GM21619 (cell line): Measurements from ENCODE around the gene ZNF28.
"Not testable (repeated sequence)": the region's sequence is repeated elsewhere in the genome, so short reads cannot be mapped to it uniquely, and the experiment has no call there.

Experiments
- ATAC-seq: cut with Tn5 transposase; IDR thresholded peaks from one replicate; pipeline ENCODE4 v1.9.1; 2021; ENCODE audit not compliant: unreplicated experiment

The ZNF28 gene

DNA sequence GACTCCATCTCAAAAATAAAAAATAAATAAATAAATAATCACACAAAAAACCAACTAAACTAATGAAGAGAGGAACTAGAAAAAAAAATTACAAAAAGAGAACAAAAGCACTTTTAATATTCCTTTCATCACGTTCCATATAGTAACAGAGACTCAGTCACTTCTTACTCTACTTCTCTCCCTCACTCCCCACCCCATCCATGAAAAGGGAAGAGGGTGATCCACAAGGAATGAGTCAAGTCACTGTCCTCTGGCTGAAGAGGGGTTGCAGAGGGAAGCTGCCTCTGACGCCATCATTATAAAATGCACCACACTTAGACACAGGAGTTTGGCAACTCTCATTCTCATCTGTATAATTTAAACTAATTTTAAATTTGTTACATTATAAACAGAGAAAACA lies 38.6 kb downstream of the ZNF28 start:
- ATAC-seq = not testable (repeated sequence)

DNA sequence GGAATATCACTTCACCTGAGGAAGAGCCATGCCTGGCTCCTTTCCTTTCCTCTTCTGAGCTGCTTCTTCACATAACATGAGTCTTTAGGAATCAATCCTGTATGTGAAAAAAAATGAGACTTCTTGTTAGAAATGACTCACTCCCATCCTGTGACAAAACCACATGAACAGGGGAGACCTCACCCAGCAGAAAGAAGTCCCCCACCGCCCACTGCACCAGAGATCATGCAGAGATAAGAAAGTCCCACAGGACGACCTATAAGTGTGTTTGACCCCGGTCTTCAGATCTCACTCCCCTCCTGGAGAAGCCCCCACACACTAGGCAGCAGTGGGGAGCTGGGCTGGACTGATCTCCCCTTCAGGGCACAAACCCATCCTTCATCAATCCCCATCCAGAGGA lies 42.6 kb downstream of the ZNF28 start:
- ATAC-seq = no peak

DNA sequence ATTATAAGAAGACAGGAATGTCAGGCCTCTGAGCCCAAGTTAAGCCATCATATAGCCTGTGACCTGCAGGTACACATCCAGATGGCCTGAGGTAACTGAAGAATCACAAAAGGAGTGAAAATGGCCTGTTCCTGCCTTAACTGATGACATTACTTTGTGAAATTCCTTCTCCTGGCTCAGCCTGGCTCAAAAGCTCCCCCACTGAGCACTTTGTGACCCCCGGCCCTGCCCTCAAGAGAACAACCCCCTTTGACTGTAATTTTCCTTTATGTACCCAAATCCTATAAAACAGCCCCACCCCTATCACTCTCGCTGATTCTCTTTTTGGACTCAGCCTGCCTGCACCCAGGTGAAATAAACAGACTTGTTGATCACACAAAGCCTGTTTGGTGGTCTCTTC lies 65.0 kb downstream of the ZNF28 start:
- not testable (repeated sequence) for ATAC-seq

DNA sequence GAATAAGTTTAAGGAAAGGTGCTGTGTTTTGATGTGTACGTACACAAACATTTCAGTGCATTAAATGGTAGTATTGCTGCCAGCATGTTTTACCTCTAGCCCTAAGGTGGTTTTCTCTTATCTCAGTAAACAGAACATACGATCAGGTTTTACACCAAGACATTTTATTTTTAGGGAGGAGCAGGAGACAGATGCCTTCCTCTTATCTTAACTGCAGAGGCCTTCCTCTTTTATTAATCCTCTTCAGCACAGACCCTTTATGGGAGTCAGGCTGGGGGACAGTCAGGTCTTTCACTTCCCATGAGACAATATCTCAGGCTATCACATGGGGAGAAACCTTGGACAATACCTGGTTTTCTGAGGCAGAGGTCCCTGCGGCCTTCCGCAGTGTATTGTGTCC lies 71.7 kb downstream of the ZNF28 start:
- no peak for ATAC-seq

DNA sequence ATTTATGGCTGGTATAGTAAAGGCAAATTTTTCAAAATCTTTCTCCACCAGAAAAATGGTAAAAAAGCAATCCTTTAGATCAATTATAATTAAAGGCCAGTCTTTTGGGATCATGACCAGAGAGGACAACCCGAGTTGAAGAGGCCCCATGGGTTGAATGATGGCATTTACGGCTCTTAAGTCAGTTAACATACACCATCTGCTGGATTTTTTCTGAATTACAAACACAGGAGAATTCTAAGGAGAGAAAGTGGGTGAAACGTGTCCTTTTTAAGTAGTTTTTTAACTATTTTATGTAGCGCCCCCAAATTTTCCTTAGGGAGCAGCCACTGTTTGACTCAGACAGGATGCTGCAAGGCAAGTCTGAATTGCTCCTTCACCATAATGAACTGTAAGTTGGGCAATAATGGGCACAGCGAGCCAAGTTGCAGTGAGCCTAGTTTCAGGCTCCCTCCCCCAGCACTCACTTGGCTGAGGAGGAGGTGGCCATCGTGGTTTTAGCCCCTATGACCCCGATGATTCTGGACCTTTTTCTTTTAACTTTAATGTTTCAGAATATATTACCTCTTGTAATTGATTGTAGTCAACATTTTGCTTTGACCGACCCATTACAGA lies 73.0 kb downstream of the ZNF28 start:
- ATAC-seq = no peak
